ENCODE measurements around the gene FBXL2.

DNA sequence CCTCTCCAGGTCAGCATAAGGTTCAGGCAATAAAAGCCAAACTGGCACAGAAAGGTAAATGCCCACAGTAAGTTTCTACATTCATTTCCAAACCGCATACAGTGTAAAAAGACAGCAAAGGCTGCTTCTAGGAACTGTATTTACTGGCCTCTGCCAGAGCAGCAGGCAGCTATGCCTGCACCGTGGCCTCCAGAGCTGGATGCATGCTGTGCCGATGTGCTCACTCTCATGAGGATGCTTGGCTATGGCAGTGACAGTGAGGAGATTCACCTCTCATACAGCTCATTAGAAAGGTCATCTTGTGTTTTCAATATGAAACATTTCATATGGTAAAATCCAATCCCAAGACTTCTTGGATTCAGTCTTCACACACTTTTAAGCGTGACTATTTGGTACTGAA lies 112.7 kb downstream of the FBXL2 start:
- TF ChIP-seq POLR2A (IDR thresholded peaks at IDR 0.05) = no peak
- TF ChIP-seq, protein P1, sequence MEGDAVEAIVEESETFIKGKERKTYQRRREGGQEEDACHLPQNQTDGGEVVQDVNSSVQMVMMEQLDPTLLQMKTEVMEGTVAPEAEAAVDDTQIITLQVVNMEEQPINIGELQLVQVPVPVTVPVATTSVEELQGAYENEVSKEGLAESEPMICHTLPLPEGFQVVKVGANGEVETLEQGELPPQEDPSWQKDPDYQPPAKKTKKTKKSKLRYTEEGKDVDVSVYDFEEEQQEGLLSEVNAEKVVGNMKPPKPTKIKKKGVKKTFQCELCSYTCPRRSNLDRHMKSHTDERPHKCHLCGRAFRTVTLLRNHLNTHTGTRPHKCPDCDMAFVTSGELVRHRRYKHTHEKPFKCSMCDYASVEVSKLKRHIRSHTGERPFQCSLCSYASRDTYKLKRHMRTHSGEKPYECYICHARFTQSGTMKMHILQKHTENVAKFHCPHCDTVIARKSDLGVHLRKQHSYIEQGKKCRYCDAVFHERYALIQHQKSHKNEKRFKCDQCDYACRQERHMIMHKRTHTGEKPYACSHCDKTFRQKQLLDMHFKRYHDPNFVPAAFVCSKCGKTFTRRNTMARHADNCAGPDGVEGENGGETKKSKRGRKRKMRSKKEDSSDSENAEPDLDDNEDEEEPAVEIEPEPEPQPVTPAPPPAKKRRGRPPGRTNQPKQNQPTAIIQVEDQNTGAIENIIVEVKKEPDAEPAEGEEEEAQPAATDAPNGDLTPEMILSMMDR (IDR thresholded peaks at IDR 0.05) = no peak

Data from testis (tissue), 2 donors.